Measurements from ENCODE around the gene MEAF6. TPM values are rescaled to one million over a fixed set of nuclear protein-coding genes. Genes with fewer than 3 reads are reported as not detected.

MEAF6 gene
- total and polyA plus RNA-seq, 8 donors = 47.7 to 94.7 (median 85.5) TPM

- no peaks in the 10 kb centered on the region for H3K27me3 ChIP-seq
- peak overlapping the region in 1 of 2 donors; percentile 19 for H3K27ac ChIP-seq
- TF ChIP-seq, protein P1, sequence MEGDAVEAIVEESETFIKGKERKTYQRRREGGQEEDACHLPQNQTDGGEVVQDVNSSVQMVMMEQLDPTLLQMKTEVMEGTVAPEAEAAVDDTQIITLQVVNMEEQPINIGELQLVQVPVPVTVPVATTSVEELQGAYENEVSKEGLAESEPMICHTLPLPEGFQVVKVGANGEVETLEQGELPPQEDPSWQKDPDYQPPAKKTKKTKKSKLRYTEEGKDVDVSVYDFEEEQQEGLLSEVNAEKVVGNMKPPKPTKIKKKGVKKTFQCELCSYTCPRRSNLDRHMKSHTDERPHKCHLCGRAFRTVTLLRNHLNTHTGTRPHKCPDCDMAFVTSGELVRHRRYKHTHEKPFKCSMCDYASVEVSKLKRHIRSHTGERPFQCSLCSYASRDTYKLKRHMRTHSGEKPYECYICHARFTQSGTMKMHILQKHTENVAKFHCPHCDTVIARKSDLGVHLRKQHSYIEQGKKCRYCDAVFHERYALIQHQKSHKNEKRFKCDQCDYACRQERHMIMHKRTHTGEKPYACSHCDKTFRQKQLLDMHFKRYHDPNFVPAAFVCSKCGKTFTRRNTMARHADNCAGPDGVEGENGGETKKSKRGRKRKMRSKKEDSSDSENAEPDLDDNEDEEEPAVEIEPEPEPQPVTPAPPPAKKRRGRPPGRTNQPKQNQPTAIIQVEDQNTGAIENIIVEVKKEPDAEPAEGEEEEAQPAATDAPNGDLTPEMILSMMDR (IDR thresholded peaks at IDR 0.05) = no peak
- ATAC-seq (peak; percentile 72), DNase-seq (no peak)
- no peak overlapping the region for H3K4me3 ChIP-seq
- H3K4me1 ChIP-seq = peaks cover 0 to 3% of the 10 kb centered on the region in 2 donors
- intact Hi-C loops (cut with DNase I) = no loop called here
- H3K9me3 ChIP-seq = no peaks in the 10 kb centered on the region
- H3K36me3 ChIP-seq = peaks cover 0 to 65% of the 10 kb centered on the region in 2 donors
These were observed 15.5 kb downstream of the MEAF6 start for GRCh38 chr1:37498872-37499617.

- TF ChIP-seq, protein P1 (IDR thresholded peaks at IDR 0.05) = no peak
- no peaks in the 10 kb centered on the region for H3K27me3 ChIP-seq
- no peaks in the 10 kb centered on the region for H3K9me3 ChIP-seq
- peaks cover 0 to 3% of the 10 kb centered on the region in 2 donors for H3K4me1 ChIP-seq
- intact Hi-C loops (cut with DNase I) = no loop called here
- H3K36me3 ChIP-seq = peaks cover 0 to 69% of the 10 kb centered on the region in 2 donors
- ATAC-seq (peak; percentile 72), DNase-seq (peak in 1 of 4 donors; percentile 32)
- no peak overlapping the region for H3K27ac ChIP-seq
- no peak overlapping the region for H3K4me3 ChIP-seq
These were observed 16.7 kb downstream of the MEAF6 start for GRCh38 chr1:37497832-37498231.

DNA sequence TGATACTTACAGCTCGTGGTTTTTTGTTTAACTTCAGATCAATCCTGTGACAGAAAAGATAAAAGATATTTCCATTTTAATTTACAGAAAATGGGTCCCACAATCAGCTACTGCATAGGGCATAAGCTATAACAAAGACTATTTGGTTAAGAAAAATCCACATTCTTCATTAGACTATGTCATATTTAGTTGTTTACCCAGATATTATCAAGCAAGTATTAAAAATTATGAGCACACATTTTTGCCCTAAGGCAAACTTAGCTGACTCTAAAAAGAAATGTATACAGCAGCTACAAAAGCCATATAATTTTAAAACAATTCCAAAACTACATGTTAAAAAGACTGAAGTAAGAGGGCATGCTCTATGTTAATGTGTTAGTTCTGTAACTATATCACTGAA, 18.7 kb downstream of the MEAF6 start:
- DNase-seq (no peak), ATAC-seq (no peak)
- Histone ChIP-seq H3K36me3 (peaks cover 0 to 75% of the 10 kb centered on the region in 2 donors), H3K27ac (no peak overlapping the region), H3K9me3 (no peaks in the 10 kb centered on the region), H3K27me3 (no peaks in the 10 kb centered on the region), H3K4me3 (no peak overlapping the region), H3K4me1 (peaks cover 0 to 3% of the 10 kb centered on the region in 2 donors)
- intact Hi-C loops (cut with DNase I) = no loop called here
- TF ChIP-seq, protein P1 (IDR thresholded peaks at IDR 0.05) = no peak

DNA sequence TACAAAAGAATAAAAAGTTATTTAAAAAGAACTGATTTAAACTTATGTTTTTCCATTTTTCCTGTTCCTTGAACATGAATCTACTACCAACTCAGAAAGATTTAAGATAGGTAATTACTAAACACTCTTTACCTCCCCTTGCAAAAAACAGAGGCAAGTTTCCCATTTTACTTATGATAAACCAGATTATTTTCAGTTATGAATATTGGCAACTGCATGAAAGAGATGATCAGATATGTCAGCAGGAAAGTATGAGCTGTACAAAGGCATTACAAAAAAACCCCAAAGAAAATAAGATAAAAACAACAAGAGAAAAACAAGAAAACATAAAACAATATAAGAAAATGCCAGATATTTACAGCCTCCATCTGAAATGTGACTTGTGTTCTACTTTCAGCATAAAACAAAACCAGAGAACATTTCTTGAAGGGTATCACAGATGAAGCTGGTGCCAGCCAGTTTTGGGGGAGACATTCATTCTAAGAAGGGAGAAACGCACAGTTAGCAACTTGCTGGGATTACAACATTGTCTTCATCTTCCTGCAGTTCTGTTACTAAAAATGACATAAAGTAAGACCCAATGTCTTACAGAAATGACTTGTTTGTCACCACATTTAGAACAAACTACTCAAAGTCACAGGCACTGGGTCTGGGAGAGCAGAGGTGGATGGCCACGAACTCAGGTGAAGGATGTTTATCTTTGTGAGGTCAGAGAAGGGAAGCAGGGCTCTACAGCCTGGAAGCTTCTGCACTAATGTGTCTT, 21.0 kb downstream of the MEAF6 start:
- no peak overlapping the region for H3K27ac ChIP-seq
- H3K4me3 ChIP-seq = no peak overlapping the region
- H3K36me3 ChIP-seq = peaks cover 0 to 67% of the 10 kb centered on the region in 2 donors
- intact Hi-C loops (cut with DNase I) = no loop called here
- DNase-seq (no peak), ATAC-seq (no peak)
- no peaks in the 10 kb centered on the region for H3K9me3 ChIP-seq
- TF ChIP-seq, protein P1 (IDR thresholded peaks at IDR 0.05) = no peak
- H3K27me3 ChIP-seq = no peaks in the 10 kb centered on the region
- no peaks in the 10 kb centered on the region for H3K4me1 ChIP-seq

DNA sequence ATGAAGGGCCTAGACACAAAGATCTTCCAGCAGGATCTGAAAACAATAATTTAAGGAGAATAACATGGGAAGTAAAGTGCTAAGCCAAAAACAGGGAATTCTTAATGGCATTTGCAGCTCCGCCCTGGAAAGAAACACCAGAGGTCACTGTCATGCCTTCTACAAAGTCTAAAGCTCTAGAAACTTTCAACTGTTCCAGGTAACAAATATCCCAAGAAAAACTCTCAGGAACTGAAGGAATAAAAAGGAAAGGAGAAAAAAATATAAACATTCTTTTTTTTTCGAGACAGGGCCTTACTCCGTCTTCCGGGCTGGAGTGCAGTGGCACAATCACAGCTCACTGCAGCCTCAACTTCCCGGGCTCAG, 27.0 kb downstream of the MEAF6 start:
- ATAC-seq (no peak), DNase-seq (no peak)
- H3K9me3 ChIP-seq = no peaks in the 10 kb centered on the region
- TF ChIP-seq, protein P1 (IDR thresholded peaks at IDR 0.05) = no peak
- no peak overlapping the region for H3K4me3 ChIP-seq
- peak overlapping the region; percentile 10 to 85 for H3K27ac ChIP-seq
- peaks cover 36 to 54% of the 10 kb centered on the region in 2 donors for H3K4me1 ChIP-seq
- intact Hi-C loops (cut with DNase I) = loop anchor here in 1 of 2 donors (5.0 kb wide), 1 partner anchor 35 kb away; no protein-coding TSS in a partner anchor
- peaks cover 4 to 59% of the 10 kb centered on the region in 2 donors for H3K36me3 ChIP-seq
- H3K27me3 ChIP-seq = no peaks in the 10 kb centered on the region

Data from left lung (tissue), 10 donors.